Adipocyte (in vitro differentiated cells): ENCODE data around the gene SRSF8.

ENCODE experiments used
- DNase-seq: peaks from one replicate; pipeline ENCODE4 v3.0.0-alpha.2; 2015; ENCODE audit warnings: low read depth
- H3K27me3 ChIP-seq: replicated peaks from 2 replicates; pipeline ENCODE4 v1.7.0; 2013; ENCODE audit warnings: mild to moderate bottlenecking, low read length, moderate library complexity; ENCODE audit not compliant: control insufficient read depth, insufficient read depth
- H3K36me3 ChIP-seq: 2 replicates; pipeline ENCODE4 v1.7.0; 2013; ENCODE audit warnings: low read length, mild to moderate bottlenecking, moderate library complexity; ENCODE audit not compliant: control insufficient read depth, insufficient read depth, severe bottlenecking
- H3K4me1 ChIP-seq: 2 replicates; pipeline ENCODE4 v1.7.0; 2013; ENCODE audit warnings: mild to moderate bottlenecking, low read length, moderate library complexity; ENCODE audit not compliant: control insufficient read depth, insufficient read depth
- H3K4me3 ChIP-seq: 2 replicates; pipeline ENCODE4 v1.7.0; 2013; ENCODE audit warnings: mild to moderate bottlenecking, low read length, moderate library complexity
- H3K9ac ChIP-seq: 2 replicates; pipeline ENCODE4 v1.7.0; 2013; ENCODE audit warnings: mild to moderate bottlenecking, low read length, moderate library complexity
- H3K9me3 ChIP-seq: 2 replicates; pipeline ENCODE4 v1.7.0; 2013; ENCODE audit warnings: mild to moderate bottlenecking, low read length, moderate library complexity; ENCODE audit not compliant: control insufficient read depth

The SRSF8 gene

GRCh38 chr11:95068549-95068948, 1.8 kb downstream of the SRSF8 start:
- no peaks in the 10 kb centered on the region for H3K9me3 ChIP-seq
- H3K9ac ChIP-seq: peak overlapping the region; percentile 99
- H3K4me1 ChIP-seq: peaks cover 17% of the 10 kb centered on the region
- peak overlapping the region; percentile 100 for H3K4me3 ChIP-seq
- DNase-seq: peak; percentile 95
- H3K27me3 ChIP-seq: no peaks in the 10 kb centered on the region
- H3K36me3 ChIP-seq: no peaks in the 10 kb centered on the region

GRCh38 chr11:95070471-95070870, 3.8 kb downstream of the SRSF8 start:
- peaks cover 30% of the 10 kb centered on the region for H3K4me1 ChIP-seq
- H3K9ac ChIP-seq: no peak overlapping the region
- no peak for DNase-seq
- no peaks in the 10 kb centered on the region for H3K27me3 ChIP-seq
- no peaks in the 10 kb centered on the region for H3K9me3 ChIP-seq
- no peak overlapping the region for H3K4me3 ChIP-seq
- H3K36me3 ChIP-seq: no peaks in the 10 kb centered on the region

- H3K4me3 ChIP-seq: no peak overlapping the region
- no peaks in the 10 kb centered on the region for H3K36me3 ChIP-seq
- H3K9ac ChIP-seq: no peak overlapping the region
- H3K27me3 ChIP-seq: no peaks in the 10 kb centered on the region
- no peaks in the 10 kb centered on the region for H3K9me3 ChIP-seq
- DNase-seq: no peak
- peaks cover 42% of the 10 kb centered on the region for H3K4me1 ChIP-seq
Observed at GRCh38 chr11:95072948-95073347, 6.2 kb downstream of the SRSF8 start.

GRCh38 chr11:95074792-95075563, 8.3 kb downstream of the SRSF8 start:
- Histone ChIP-seq H3K4me3 (no peak overlapping the region), H3K9me3 (no peaks in the 10 kb centered on the region), H3K36me3 (no peaks in the 10 kb centered on the region), H3K4me1 (peaks cover 39% of the 10 kb centered on the region), H3K9ac (no peak overlapping the region), H3K27me3 (no peaks in the 10 kb centered on the region)
- DNase-seq: no peak

- H3K27me3 ChIP-seq: no peaks in the 10 kb centered on the region
- DNase-seq: peak; percentile 94
- peak overlapping the region; percentile 9 for H3K4me3 ChIP-seq
- no peaks in the 10 kb centered on the region for H3K9me3 ChIP-seq
- peak overlapping the region; percentile 50 for H3K9ac ChIP-seq
- no peaks in the 10 kb centered on the region for H3K36me3 ChIP-seq
- H3K4me1 ChIP-seq: peaks cover 38% of the 10 kb centered on the region
Observed at GRCh38 chr11:95076416-95076815, 9.7 kb downstream of the SRSF8 start.

GRCh38 chr11:95076981-95077380, 10.3 kb downstream of the SRSF8 start:
- DNase-seq: no peak
- Histone ChIP-seq H3K4me1 (peaks cover 38% of the 10 kb centered on the region), H3K4me3 (no peak overlapping the region), H3K9me3 (no peaks in the 10 kb centered on the region), H3K9ac (no peak overlapping the region), H3K27me3 (no peaks in the 10 kb centered on the region), H3K36me3 (no peaks in the 10 kb centered on the region)

- H3K4me3 ChIP-seq: no peak overlapping the region
- no peak for DNase-seq
- H3K4me1 ChIP-seq: peaks cover 38% of the 10 kb centered on the region
- no peaks in the 10 kb centered on the region for H3K36me3 ChIP-seq
- H3K9ac ChIP-seq: no peak overlapping the region
- H3K27me3 ChIP-seq: no peaks in the 10 kb centered on the region
- H3K9me3 ChIP-seq: no peaks in the 10 kb centered on the region
Observed at GRCh38 chr11:95078526-95078925, 11.8 kb downstream of the SRSF8 start.

GRCh38 chr11:95081010-95081409, 14.3 kb downstream of the SRSF8 start:
- Histone ChIP-seq H3K9me3 (no peaks in the 10 kb centered on the region), H3K36me3 (no peaks in the 10 kb centered on the region), H3K27me3 (no peaks in the 10 kb centered on the region), H3K9ac (no peak overlapping the region), H3K4me1 (peaks cover 20% of the 10 kb centered on the region), H3K4me3 (no peak overlapping the region)
- DNase-seq: no peak

- DNase-seq: peak; percentile 45
Observed at GRCh38 chr11:95081412-95081811, 14.7 kb downstream of the SRSF8 start.

GRCh38 chr11:95082576-95083001, 15.9 kb downstream of the SRSF8 start:
- no peaks in the 10 kb centered on the region for H3K36me3 ChIP-seq
- H3K4me1 ChIP-seq: peaks cover 8% of the 10 kb centered on the region
- H3K9me3 ChIP-seq: no peaks in the 10 kb centered on the region
- no peak overlapping the region for H3K4me3 ChIP-seq
- H3K27me3 ChIP-seq: no peaks in the 10 kb centered on the region
- H3K9ac ChIP-seq: no peak overlapping the region
- DNase-seq: no peak

More at GRCh38 chr11:95081412-95081811, 14.7 kb downstream of the SRSF8 start:
- no peaks in the 10 kb centered on the region for H3K9me3 ChIP-seq
- no peaks in the 10 kb centered on the region for H3K36me3 ChIP-seq
- peaks cover 16% of the 10 kb centered on the region for H3K4me1 ChIP-seq
- H3K4me3 ChIP-seq: no peak overlapping the region
- no peaks in the 10 kb centered on the region for H3K27me3 ChIP-seq
- no peak overlapping the region for H3K9ac ChIP-seq

GRCh38 chr11:95084509-95084908, 17.8 kb downstream of the SRSF8 start:
- H3K4me1 ChIP-seq: peaks cover 5% of the 10 kb centered on the region
- H3K9me3 ChIP-seq: no peaks in the 10 kb centered on the region
- no peaks in the 10 kb centered on the region for H3K27me3 ChIP-seq
- H3K4me3 ChIP-seq: no peak overlapping the region
- DNase-seq: peak; percentile 44
- H3K36me3 ChIP-seq: no peaks in the 10 kb centered on the region
- H3K9ac ChIP-seq: no peak overlapping the region
